Measurements from ENCODE around the gene TUT1. TPM values are rescaled to one million over a fixed set of nuclear protein-coding genes. Genes with fewer than 3 reads are reported as not detected.
"Not testable (repeated sequence)": the region's sequence is repeated elsewhere in the genome, so short reads cannot be mapped to it uniquely, and the experiment has no call there.

The TUT1 gene, protein sequence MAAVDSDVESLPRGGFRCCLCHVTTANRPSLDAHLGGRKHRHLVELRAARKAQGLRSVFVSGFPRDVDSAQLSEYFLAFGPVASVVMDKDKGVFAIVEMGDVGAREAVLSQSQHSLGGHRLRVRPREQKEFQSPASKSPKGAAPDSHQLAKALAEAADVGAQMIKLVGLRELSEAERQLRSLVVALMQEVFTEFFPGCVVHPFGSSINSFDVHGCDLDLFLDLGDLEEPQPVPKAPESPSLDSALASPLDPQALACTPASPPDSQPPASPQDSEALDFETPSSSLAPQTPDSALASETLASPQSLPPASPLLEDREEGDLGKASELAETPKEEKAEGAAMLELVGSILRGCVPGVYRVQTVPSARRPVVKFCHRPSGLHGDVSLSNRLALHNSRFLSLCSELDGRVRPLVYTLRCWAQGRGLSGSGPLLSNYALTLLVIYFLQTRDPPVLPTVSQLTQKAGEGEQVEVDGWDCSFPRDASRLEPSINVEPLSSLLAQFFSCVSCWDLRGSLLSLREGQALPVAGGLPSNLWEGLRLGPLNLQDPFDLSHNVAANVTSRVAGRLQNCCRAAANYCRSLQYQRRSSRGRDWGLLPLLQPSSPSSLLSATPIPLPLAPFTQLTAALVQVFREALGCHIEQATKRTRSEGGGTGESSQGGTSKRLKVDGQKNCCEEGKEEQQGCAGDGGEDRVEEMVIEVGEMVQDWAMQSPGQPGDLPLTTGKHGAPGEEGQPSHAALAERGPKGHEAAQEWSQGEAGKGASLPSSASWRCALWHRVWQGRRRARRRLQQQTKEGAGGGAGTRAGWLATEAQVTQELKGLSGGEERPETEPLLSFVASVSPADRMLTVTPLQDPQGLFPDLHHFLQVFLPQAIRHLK
- 6.1 and 8.1 TPM in 2 replicates for total RNA-seq (2012; rRNA removed)

DNA sequence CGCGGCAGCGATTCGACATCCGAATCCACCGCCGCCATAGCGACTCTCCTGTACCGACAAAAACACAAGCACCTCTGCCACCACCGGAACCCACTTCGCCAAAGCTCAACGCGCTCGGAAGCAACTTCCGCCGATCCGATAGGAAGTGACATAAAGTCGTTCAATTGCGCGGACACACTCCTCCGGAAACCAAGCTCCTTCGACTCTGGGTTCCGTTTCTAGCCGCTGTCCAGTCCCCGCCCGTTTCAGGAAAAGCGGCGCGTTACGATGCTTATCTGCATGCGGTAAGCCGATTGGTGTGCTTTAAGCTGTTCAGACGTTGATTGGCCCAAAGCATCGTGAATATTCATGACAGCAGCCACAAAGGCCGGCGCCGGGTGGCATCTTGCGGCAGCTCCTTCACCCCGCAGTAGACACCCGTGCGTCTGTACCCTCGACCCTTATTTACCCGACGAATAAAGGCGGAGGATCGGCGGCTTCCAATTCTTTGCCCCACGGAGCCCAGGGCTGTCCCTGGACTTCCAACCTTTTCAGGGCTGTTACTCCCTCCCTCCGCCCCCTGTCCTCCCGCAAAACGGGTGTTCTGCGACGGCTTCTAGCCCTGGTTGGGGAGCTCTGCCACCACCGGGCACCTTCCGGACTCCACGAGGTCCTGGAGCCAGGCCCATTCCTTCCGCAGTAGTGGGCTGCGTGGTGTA lies at the start of gene TUT1:
TSS of gene TUT1 (minus strand) at position 76 of the 698 bp plus-strand sequence. CDS start at position 38, 38 bp downstream.
- peak within 1 kb of the TSS; percentile 79 for H3K4me3 ChIP-seq (ENCODE audit: low read length)
- no peaks in the 10 kb centered on the region for H3K27me3 ChIP-seq (ENCODE audit: control insufficient read depth, insufficient read depth, low read length)
- peak within 1 kb of the TSS; percentile 90 for H3K9ac ChIP-seq (ENCODE audit: low read depth, low read length)
- H3K9me3 ChIP-seq (replicated peaks; ENCODE audit: low read length): no peaks in the 10 kb centered on the region
- peaks cover 40% of the 10 kb centered on the region for H3K36me3 ChIP-seq (ENCODE audit: insufficient read depth, low read length)
- H3K4me2 ChIP-seq (ENCODE audit: low read length): peak within 1 kb of the TSS; percentile 89
- H3K4me1 ChIP-seq (ENCODE audit: control insufficient read depth, insufficient read depth, low read length): peaks cover 17% of the 10 kb centered on the region

- Histone ChIP-seq H3K36me3 (ENCODE audit: insufficient read depth, low read length) (peaks cover 77% of the 10 kb centered on the region), H3K9ac (ENCODE audit: low read depth, low read length) (no peak overlapping the region)
Measured at GRCh38 chr11:62632492-62632891, 41.2 kb upstream of the TUT1 start.

DNA sequence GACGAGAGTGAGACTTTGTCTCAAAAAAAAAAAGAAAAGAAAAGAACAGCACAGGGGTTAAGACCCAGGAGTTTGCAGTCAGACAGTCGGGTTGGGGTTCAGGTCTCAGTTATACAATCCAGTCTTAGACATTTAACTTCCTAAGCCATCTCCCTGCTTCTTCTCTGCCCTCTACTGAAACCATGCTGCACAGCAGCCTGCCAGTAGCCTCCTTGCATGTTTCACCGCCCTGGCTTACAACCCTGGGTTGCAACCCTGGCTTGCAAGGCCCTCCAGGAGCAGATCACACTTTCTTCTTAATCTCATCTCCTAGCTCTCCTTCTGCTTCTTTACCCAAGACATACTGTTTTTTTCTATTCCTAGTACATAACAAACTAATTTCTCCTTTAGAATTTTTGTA lies 36.4 kb upstream of the TUT1 start:
- H3K4me2 ChIP-seq (ENCODE audit: low read length): no peak overlapping the region
- H3K9ac ChIP-seq (ENCODE audit: low read depth, low read length): no peak overlapping the region
- no peaks in the 10 kb centered on the region for H3K27me3 ChIP-seq (ENCODE audit: control insufficient read depth, insufficient read depth, low read length)
- H3K9me3 ChIP-seq (replicated peaks; ENCODE audit: low read length): no peaks in the 10 kb centered on the region
- H3K4me1 ChIP-seq (ENCODE audit: control insufficient read depth, insufficient read depth, low read length): peaks cover under 1% of the 10 kb centered on the region
- no peak overlapping the region for H3K4me3 ChIP-seq (ENCODE audit: low read length)
- peaks cover 68% of the 10 kb centered on the region for H3K36me3 ChIP-seq (ENCODE audit: insufficient read depth, low read length)

More at GRCh38 chr11:62632492-62632891, 41.2 kb upstream of the TUT1 start:
- Histone ChIP-seq H3K4me1 (ENCODE audit: control insufficient read depth, insufficient read depth, low read length) (no peaks in the 10 kb centered on the region), H3K4me3 (ENCODE audit: low read length) (no peak overlapping the region), H3K9me3 (replicated peaks; ENCODE audit: low read length) (no peaks in the 10 kb centered on the region), H3K27me3 (ENCODE audit: control insufficient read depth, insufficient read depth, low read length) (no peaks in the 10 kb centered on the region), H3K4me2 (ENCODE audit: low read length) (no peak overlapping the region)

DNA sequence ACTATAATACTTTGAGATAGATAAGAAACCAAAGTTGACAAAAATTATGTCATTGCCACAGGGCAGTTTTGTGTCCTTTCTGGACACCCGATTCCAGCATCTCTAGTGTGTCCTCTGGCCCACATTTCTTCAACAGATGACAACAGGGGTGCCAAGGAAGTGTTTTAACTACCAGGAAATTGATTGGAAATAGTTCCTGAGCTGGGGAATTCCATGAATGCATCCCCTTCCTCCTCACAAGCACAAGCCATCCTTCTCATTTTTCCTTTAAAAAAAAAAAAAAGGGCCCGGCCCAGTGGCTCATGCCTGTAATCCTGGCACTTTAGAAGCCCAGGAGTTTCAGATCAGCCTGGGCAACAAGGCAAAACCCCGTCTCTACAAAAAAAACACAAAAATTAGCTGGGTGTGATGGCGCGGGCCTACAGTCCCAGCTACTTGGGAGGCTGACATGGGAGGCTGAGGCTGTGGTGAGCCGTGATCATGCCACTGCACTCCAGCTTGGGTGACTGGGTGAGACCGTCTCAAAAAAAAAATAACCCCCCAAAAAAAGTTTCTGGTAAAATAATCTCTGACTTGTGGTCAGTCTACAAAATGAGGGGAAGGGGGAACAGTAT lies 31.3 kb upstream of the TUT1 start:
- peak overlapping the region; percentile 60 for H3K9ac ChIP-seq (ENCODE audit: low read depth, low read length)

GRCh38 chr11:62621567-62622470 lies 30.5 kb upstream of the TUT1 start, which contains the start of gene B3GAT3:
TSS of gene B3GAT3 (minus strand) at chr11:62621986. CDS start at chr11:62621947, 39 bp downstream.
- H3K9me3 ChIP-seq (replicated peaks; ENCODE audit: low read length): no peaks in the 10 kb centered on the region
- H3K27me3 ChIP-seq (ENCODE audit: control insufficient read depth, insufficient read depth, low read length): no peaks in the 10 kb centered on the region
- H3K4me2 ChIP-seq (ENCODE audit: low read length): peak within 1 kb of the TSS; percentile 94
- H3K9ac ChIP-seq (ENCODE audit: low read depth, low read length): peak within 1 kb of the TSS; percentile 82
- H3K4me1 ChIP-seq (ENCODE audit: control insufficient read depth, insufficient read depth, low read length): peaks cover 17% of the 10 kb centered on the region
- H3K36me3 ChIP-seq (ENCODE audit: insufficient read depth, low read length): peaks cover 22% of the 10 kb centered on the region
- peak within 1 kb of the TSS; percentile 78 for H3K4me3 ChIP-seq (ENCODE audit: low read length)

More for the DNA sequence above, 31.3 kb upstream of the TUT1 start:
- H3K9me3 ChIP-seq (replicated peaks; ENCODE audit: low read length): no peaks in the 10 kb centered on the region
- H3K4me1 ChIP-seq (ENCODE audit: control insufficient read depth, insufficient read depth, low read length): peaks cover 17% of the 10 kb centered on the region
- peak overlapping the region; percentile 59 for H3K4me3 ChIP-seq (ENCODE audit: low read length)
- no peaks in the 10 kb centered on the region for H3K27me3 ChIP-seq (ENCODE audit: control insufficient read depth, insufficient read depth, low read length)
- H3K4me2 ChIP-seq (ENCODE audit: low read length): peak overlapping the region; percentile 94
- peaks cover 24% of the 10 kb centered on the region for H3K36me3 ChIP-seq (ENCODE audit: insufficient read depth, low read length)

GRCh38 chr11:62621027-62621566 lies 29.8 kb upstream of the TUT1 start:
- H3K4me2 ChIP-seq (ENCODE audit: low read length): peak overlapping the region; percentile 94
- peak overlapping the region; percentile 82 for H3K9ac ChIP-seq (ENCODE audit: low read depth, low read length)
- H3K4me3 ChIP-seq (ENCODE audit: low read length): peak overlapping the region; percentile 78
- peaks cover 17% of the 10 kb centered on the region for H3K4me1 ChIP-seq (ENCODE audit: control insufficient read depth, insufficient read depth, low read length)
- H3K27me3 ChIP-seq (ENCODE audit: control insufficient read depth, insufficient read depth, low read length): no peaks in the 10 kb centered on the region
- H3K9me3 ChIP-seq (replicated peaks; ENCODE audit: low read length): no peaks in the 10 kb centered on the region
- peaks cover 15% of the 10 kb centered on the region for H3K36me3 ChIP-seq (ENCODE audit: insufficient read depth, low read length)

- not testable (repeated sequence) for H3K4me2 ChIP-seq (ENCODE audit: low read length); H3K27me3 ChIP-seq (ENCODE audit: control insufficient read depth, insufficient read depth, low read length); H3K4me3 ChIP-seq (ENCODE audit: low read length); H3K36me3 ChIP-seq (ENCODE audit: insufficient read depth, low read length); H3K9me3 ChIP-seq (replicated peaks; ENCODE audit: low read length); H3K9ac ChIP-seq (ENCODE audit: low read depth, low read length)
- H3K4me1 ChIP-seq (ENCODE audit: control insufficient read depth, insufficient read depth, low read length): peaks cover 22% of the 10 kb centered on the region
Measured at GRCh38 chr11:62616957-62617356, 25.6 kb upstream of the TUT1 start.

- Histone ChIP-seq H3K4me1 (ENCODE audit: control insufficient read depth, insufficient read depth, low read length) (peaks cover 24% of the 10 kb centered on the region), H3K36me3 (ENCODE audit: insufficient read depth, low read length) (peaks cover 10% of the 10 kb centered on the region)
Measured at GRCh38 chr11:62615521-62615920, 24.2 kb upstream of the TUT1 start.

DNA sequence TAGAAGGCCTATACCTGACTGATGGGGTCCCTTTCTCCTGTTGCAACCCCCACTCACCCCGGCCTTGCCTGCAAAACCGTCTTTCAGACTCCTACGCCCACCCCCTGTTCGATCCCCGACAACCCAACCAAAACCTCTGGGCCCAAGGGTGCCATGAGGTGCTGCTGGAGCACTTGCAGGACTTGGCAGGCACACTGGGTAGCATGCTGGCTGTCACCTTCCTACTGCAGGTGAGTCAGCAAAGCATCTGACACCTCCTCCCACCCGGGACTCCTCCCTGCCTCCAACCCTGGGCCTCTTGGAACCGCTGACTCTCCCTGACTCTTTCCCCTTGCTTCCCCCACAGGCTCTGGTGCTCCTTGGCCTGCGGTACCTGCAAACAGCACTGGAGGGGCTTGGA lies 23.0 kb upstream of the TUT1 start:
- H3K9ac ChIP-seq (ENCODE audit: low read depth, low read length): no peak overlapping the region
- H3K4me1 ChIP-seq (ENCODE audit: control insufficient read depth, insufficient read depth, low read length): peaks cover 21% of the 10 kb centered on the region
- peaks cover 20% of the 10 kb centered on the region for H3K36me3 ChIP-seq (ENCODE audit: insufficient read depth, low read length)
- H3K4me2 ChIP-seq (ENCODE audit: low read length): no peak overlapping the region
- H3K9me3 ChIP-seq (replicated peaks; ENCODE audit: low read length): no peaks in the 10 kb centered on the region
- H3K27me3 ChIP-seq (ENCODE audit: control insufficient read depth, insufficient read depth, low read length): no peaks in the 10 kb centered on the region
- no peak overlapping the region for H3K4me3 ChIP-seq (ENCODE audit: low read length)

More at GRCh38 chr11:62615521-62615920, 24.2 kb upstream of the TUT1 start:
- no peaks in the 10 kb centered on the region for H3K27me3 ChIP-seq (ENCODE audit: control insufficient read depth, insufficient read depth, low read length)
- H3K9me3 ChIP-seq (replicated peaks; ENCODE audit: low read length): no peaks in the 10 kb centered on the region
- H3K4me3 ChIP-seq (ENCODE audit: low read length): no peak overlapping the region
- H3K9ac ChIP-seq (ENCODE audit: low read depth, low read length): no peak overlapping the region
- H3K4me2 ChIP-seq (ENCODE audit: low read length): no peak overlapping the region

GRCh38 chr11:62613291-62613778 lies 22.0 kb upstream of the TUT1 start:
- Histone ChIP-seq H3K4me1 (ENCODE audit: control insufficient read depth, insufficient read depth, low read length) (peaks cover 21% of the 10 kb centered on the region), H3K27me3 (ENCODE audit: control insufficient read depth, insufficient read depth, low read length) (no peaks in the 10 kb centered on the region), H3K9me3 (replicated peaks; ENCODE audit: low read length) (no peaks in the 10 kb centered on the region), H3K4me3 (ENCODE audit: low read length) (peak overlapping the region; percentile 74), H3K36me3 (ENCODE audit: insufficient read depth, low read length) (peaks cover 29% of the 10 kb centered on the region), H3K9ac (ENCODE audit: low read depth, low read length) (peak overlapping the region; percentile 88), H3K4me2 (ENCODE audit: low read length) (peak overlapping the region; percentile 85)

Measured in skeletal muscle satellite cell (primary cell).